Nephron (organoid): ENCODE data around the gene SLC9A3.

ENCODE experiments used
- H3K27ac Mint-ChIP-seq, 3 experiments: 2 replicates each; pipeline ENCODE4 v1.8.0; 2020; ENCODE audit warnings: mixed read lengths in 3 of 3, mild to moderate bottlenecking in 2 of 3, moderate library complexity in 1 of 3
- H3K27me3 Mint-ChIP-seq: 2 replicates; pipeline ENCODE4 v1.8.0; 2021; ENCODE audit warnings: low read depth, mild to moderate bottlenecking, moderate library complexity, mixed read lengths
- H3K36me3 Mint-ChIP-seq: 2 replicates; pipeline ENCODE4 v1.8.0; 2020; ENCODE audit warnings: low read depth, mixed read lengths
- H3K4me1 Mint-ChIP-seq: 2 replicates; pipeline ENCODE4 v1.8.0; 2020; ENCODE audit warnings: mixed read lengths
- H3K4me3 Mint-ChIP-seq, 3 experiments: 2 replicates each; pipeline ENCODE4 v1.8.0; 2020; ENCODE audit warnings: mild to moderate bottlenecking in 3 of 3, mixed read lengths in 3 of 3, moderate library complexity in 2 of 3
- H3K9me3 Mint-ChIP-seq: 2 replicates; pipeline ENCODE4 v1.8.0; 2020; ENCODE audit warnings: mixed read lengths
- CTCF ChIP-seq, 3 experiments: fragments of 200-600 bp; sonication (generic); IDR thresholded peaks; one replicate each; pipeline ENCODE4 v1.5.0; 2021; ENCODE audit warnings: antibody characterized with exemption in 3 of 3; ENCODE audit not compliant: unreplicated experiment in 3 of 3

SLC9A3 gene

DNA sequence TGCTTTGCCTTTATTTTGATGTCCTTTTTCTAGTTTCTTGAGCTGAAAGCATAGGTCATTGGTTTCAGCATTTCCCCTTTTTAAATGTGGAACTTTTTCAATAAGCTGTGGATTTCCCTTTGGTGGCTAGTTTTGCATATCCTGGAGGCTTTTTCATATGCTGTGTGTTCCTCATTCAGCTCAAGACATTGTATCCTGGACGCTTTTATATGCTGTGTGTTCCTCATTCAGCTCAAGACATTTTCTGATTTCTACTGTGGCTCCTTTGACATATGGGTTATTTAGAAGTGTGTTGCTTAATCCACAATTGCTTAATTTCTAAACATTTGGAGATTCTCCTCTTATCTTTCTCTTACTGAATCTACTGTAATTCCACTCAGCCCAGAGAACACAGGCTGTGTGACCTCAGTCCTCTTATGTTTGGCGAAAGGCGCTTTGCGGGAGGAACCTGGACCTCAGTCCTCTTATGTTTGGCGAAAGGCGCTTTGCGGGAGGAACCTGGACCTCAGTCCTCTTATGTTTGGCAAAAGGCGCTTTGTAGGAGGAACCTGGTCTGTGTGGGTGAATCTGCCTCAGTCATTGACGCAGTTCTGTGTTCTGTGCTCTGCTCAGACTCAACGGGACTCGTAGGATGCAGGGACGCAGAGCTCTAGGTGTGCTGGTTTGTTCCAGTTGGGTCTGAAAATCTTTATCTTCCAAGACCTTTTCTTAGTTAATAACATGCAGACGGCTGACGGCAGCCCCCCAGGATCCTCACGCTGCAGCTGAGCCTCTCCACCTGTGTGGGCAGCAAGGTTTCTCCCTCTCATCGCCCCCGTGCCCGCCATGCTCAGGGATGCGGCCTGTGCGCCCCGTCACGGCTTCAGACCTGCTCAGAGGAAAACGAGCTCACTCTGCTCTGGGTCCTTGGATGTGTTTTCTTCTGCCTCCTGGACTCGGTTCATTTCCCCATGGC lies 6.0 kb upstream of the SLC9A3 start:
- H3K36me3 Mint-ChIP-seq: no peaks in the 10 kb centered on the region
- H3K27ac Mint-ChIP-seq: no peak overlapping the region
- peaks cover 11% of the 10 kb centered on the region for H3K4me1 Mint-ChIP-seq
- H3K9me3 Mint-ChIP-seq: peaks cover 3% of the 10 kb centered on the region
- peaks cover 67% of the 10 kb centered on the region for H3K27me3 Mint-ChIP-seq
- no peak overlapping the region for H3K4me3 Mint-ChIP-seq
- TF ChIP-seq CTCF (IDR thresholded peaks at IDR 0.05; ENCODE audit: unreplicated experiment in 3 of 3): no peak

DNA sequence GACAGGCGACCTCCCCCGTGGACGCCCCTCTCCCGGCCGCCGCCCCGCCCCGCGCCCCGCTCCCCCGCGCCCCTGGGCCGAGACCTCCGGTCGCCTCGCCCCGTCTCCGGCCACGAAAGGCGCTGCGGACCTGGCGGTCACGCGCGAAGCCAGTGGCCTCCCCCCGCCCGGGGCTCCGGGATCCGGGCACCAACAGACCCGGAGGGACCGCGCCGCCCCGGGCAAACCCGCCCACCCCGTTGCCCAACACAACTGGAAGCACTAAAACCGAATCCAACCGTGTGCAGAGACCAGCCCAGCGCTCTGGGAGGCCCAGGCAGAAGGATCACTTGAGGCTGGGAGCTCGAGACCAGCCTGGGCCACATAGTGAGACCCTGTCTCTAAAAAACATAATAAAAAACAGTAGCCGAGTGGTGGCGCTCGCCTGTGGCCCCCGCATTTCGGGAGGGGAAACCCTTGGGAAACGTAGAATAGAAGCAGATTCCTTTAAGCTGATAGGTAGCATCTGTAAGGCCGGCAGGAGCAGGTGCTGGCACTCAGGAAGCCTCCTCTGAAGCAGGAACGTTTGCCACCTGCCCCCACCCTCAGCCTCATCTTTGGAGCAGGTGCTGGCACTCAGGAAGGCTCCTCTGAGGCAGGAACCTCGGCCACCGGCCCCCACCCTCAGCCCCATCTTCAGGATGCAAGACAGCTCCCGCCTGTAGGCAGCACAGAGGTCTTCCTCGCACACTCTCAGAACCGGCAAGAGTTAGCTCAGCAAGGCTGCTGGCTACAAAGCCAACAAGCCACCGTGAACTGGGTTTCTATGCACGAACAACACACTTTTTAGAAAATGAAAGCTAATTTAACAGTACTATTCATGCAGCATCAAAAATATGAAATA lies 4.6 kb upstream of the SLC9A3 start:
- Mint-ChIP-seq H3K36me3 (no peaks in the 10 kb centered on the region), H3K9me3 (peaks cover 3% of the 10 kb centered on the region), H3K27ac (no peak overlapping the region), H3K27me3 (peaks cover 75% of the 10 kb centered on the region), H3K4me3 (no peak overlapping the region), H3K4me1 (peaks cover 14% of the 10 kb centered on the region)
- no peak for TF ChIP-seq CTCF (IDR thresholded peaks at IDR 0.05; ENCODE audit: unreplicated experiment in 3 of 3)

DNA sequence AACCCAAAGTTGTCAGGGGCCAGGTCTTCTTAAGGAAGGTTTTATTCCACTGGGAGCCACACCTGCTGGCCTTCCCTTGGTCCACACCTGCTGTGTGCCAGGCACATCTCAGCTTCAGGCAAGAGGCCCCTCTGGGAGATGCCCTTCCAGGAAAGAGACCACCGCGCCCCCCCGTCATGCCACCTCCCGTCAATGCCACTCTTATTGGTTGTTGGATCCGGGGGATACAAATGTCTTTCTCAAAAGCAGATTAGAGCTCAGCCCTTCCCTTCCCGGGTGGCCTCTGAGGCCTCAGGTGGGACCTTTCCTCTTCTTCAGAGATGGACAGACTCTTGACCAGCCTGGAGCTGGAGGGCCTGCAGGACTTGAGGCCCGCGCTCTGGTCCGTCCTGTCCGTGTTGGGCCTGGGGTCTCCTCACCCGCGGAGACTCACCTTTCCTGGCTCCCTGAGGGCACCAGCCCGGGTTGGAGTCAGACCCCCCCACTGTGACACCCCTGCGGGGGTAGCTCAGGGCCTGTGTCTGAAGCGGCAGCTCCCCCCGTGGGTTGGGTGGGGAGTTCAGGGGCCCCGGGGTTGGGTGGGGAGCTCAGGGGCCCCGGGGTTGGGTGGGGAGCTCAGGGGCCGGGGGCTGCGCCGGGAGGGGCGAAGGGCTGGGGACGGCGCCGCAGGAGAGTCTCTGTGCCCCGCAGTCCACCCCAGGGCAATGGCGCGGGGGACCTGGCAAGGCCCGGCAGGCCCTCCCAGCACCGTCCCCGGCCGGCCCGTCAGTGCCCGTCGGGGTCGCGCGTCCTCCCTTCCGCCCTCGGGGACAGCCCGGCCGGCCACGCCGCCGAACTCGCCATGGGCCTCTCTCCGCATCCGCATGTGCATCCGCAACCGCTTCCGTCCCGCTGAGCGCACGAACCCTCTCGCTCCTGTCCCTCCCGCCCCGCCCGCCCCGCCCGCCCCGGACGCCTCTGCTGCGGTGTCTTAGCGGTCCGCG lies 3.7 kb upstream of the SLC9A3 start:
- no peak for TF ChIP-seq CTCF (IDR thresholded peaks at IDR 0.05; ENCODE audit: unreplicated experiment in 3 of 3)
- no peaks in the 10 kb centered on the region for H3K36me3 Mint-ChIP-seq
- H3K27me3 Mint-ChIP-seq: peaks cover 82% of the 10 kb centered on the region
- H3K4me1 Mint-ChIP-seq: peaks cover 20% of the 10 kb centered on the region
- no peak overlapping the region for H3K27ac Mint-ChIP-seq
- no peak overlapping the region for H3K4me3 Mint-ChIP-seq
- peaks cover 3% of the 10 kb centered on the region for H3K9me3 Mint-ChIP-seq

GRCh38 chr5:526456-527088 lies 2.3 kb upstream of the SLC9A3 start:
- H3K27me3 Mint-ChIP-seq: peaks cover 88% of the 10 kb centered on the region
- peaks cover 3% of the 10 kb centered on the region for H3K9me3 Mint-ChIP-seq
- H3K4me1 Mint-ChIP-seq: peaks cover 21% of the 10 kb centered on the region
- H3K36me3 Mint-ChIP-seq: no peaks in the 10 kb centered on the region
- peak overlapping the region in 2 of 3 experiments; percentile 21 to 41 for H3K4me3 Mint-ChIP-seq
- TF ChIP-seq CTCF (IDR thresholded peaks at IDR 0.05; ENCODE audit: unreplicated experiment in 3 of 3): no peak
- H3K27ac Mint-ChIP-seq: no peak overlapping the region

DNA sequence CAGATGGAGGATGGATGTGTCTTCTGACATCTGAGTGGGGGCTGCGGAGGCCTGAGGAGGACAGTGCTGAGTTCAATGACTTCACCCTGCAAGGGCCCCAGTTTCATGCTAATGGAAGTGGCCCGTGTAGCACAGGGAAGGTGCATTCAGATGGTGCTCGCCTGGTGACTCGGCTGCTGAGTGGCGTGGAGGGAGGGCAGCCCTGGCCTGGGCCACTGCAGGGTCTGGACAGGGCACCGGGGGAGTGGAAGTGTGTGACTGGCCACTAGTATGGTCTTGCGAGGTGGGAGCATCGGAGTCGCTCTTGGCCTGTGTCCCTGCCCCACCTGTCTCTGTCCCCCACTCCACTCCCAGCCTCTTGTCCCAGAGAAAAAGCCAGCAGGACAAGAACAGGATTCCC lies 1.7 kb upstream of the SLC9A3 start:
- TF ChIP-seq CTCF (IDR thresholded peaks at IDR 0.05; ENCODE audit: unreplicated experiment in 3 of 3): no peak
- Mint-ChIP-seq H3K36me3 (no peaks in the 10 kb centered on the region), H3K27ac (no peak overlapping the region), H3K4me1 (peaks cover 25% of the 10 kb centered on the region), H3K9me3 (peaks cover 3% of the 10 kb centered on the region), H3K27me3 (peaks cover 88% of the 10 kb centered on the region), H3K4me3 (peak overlapping the region in 2 of 3 experiments; percentile 21 to 79)
